Ovary (tissue), 3 donors: ENCODE results near the gene PON2.

Experiments
- EP300 ChIP-seq: sonication (generic); formaldehyde crosslinking; IDR thresholded peaks from one replicate; pipeline ENCODE4 v1.6.1; 2017; ENCODE audit warnings: antibody characterized with exemption
- TF ChIP-seq, protein P1 (sequence below), 3 donors: fragments of 450-650 bp in 2 of 3; fragments of 200-600 bp in 1 of 3; IDR thresholded peaks; one replicate each; pipeline versions ENCODE4 v1.5.1 to v1.8.0; 2016 to 2022; ENCODE audit warnings: antibody characterized with exemption in 3 of 3, mild to moderate bottlenecking in 1 of 3
- donor health status: DM: no; HTN: no; CAD: no.

DNA sequence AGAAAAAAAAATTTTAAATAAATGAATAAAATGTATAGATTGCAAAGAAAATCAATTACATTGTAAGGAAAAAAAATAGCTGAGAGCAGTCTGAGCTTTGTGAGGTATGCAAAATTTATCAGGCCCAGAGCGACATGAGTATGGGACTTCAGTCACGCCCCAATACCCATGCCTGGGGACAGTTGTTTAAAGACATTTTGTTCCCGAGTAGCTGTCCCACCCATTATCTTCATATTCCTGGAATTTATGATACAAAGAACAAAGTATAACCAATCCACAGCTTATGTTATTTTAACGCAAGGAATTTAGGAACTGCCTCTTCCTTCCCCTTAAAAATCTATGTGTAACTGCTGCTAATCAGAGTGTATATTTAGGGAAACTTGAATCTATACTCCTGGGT, 1.6 kb upstream of the PON2 start:
- TF ChIP-seq, protein P1, sequence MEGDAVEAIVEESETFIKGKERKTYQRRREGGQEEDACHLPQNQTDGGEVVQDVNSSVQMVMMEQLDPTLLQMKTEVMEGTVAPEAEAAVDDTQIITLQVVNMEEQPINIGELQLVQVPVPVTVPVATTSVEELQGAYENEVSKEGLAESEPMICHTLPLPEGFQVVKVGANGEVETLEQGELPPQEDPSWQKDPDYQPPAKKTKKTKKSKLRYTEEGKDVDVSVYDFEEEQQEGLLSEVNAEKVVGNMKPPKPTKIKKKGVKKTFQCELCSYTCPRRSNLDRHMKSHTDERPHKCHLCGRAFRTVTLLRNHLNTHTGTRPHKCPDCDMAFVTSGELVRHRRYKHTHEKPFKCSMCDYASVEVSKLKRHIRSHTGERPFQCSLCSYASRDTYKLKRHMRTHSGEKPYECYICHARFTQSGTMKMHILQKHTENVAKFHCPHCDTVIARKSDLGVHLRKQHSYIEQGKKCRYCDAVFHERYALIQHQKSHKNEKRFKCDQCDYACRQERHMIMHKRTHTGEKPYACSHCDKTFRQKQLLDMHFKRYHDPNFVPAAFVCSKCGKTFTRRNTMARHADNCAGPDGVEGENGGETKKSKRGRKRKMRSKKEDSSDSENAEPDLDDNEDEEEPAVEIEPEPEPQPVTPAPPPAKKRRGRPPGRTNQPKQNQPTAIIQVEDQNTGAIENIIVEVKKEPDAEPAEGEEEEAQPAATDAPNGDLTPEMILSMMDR (IDR thresholded peaks at IDR 0.05) = no peak
- TF ChIP-seq EP300 = no peak
